ENCODE results near the gene ZSWIM2.
"Not testable (repeated sequence)": the region's sequence is repeated elsewhere in the genome, so short reads cannot be mapped to it uniquely, and the experiment has no call there.

Gene ZSWIM2, protein sequence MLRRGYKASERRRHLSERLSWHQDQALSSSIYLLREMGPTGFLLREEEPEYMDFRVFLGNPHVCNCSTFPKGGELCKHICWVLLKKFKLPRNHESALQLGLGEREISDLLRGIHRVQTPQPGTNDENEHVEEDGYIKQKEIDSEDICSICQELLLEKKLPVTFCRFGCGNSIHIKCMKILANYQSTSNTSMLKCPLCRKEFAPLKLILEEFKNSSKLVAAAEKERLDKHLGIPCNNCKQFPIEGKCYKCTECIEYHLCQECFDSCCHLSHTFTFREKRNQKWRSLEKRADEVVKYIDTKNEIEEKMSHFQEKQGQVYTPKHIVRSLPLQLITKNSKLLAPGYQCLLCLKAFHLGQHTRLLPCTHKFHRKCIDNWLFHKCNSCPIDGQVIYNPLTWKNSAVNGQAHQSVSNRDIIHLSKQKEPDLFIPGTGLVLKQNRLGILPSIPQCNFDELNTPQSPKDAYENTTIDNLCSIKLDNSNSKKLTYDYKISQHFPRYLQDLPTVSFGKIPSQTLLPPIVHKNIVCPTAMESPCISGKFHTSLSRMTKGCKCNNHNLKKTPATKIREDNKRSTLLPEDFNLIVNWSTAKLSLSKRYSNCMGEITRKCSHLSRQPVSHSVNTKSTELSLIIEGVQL
- total RNA-seq = 0 reads per million in 2 experiments

DNA sequence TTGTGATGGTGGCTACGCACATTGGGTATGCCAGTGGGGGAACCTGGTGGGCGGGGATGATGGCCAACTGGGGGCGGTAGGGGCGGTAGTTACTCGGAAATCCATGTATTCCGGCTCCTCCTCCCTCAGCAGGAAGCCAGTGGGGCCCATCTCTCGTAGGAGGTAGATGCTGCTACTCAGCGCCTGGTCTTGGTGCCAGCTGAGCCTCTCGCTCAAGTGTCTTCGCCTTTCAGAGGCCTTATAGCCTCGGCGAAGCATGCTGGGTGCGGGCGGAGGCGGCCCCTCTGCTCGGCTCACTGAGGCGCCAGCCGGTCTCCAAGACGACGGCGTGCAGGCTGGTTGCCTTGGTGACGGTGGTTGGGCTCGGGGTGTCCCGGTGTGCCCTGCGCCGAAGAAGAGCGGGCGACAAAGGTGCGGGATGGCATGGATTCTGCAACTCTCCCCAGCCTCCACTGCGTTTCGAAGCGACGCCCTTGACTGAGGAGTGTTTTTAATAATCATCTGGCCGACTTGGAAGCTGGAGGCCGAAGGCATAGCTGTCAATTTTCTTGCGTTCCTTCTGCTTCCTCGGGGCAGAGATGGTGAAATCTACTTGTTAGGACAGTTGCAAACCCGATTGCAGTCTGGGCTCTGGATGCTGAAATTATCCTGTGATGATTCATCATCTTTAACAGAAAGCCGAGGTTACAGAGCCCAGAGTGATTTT, at the start of gene ZSWIM2:
ZSWIM2 (minus strand) TSS at position 298 of the 706 bp plus-strand sequence; CDS start at position 258, 40 bp downstream.
- DNase-seq (ENCODE audit: low read depth) = no peak

DNA sequence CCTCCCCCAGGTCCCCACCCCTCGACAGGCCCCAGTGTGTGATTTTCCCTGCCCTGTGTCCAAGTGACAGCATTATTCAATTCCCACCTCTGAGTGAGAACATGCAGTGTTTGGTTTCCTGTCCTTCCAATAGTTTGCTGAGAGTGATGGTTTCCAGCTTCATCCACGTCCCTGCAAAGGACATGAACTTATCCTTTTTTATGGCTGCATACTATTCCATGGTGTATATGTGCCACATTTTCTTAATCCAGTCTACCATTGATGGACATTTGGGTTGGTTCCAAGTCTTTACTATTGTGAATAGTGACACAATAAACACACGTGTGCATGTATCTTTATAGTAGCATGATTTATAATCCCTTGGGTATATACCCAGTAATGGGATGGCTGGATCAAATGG, 47.2 kb upstream of the ZSWIM2 start:
- DNase-seq (ENCODE audit: low read depth) = not testable (repeated sequence)

- no peak for DNase-seq (ENCODE audit: low read depth)
Observed at GRCh38 chr2:186895451-186895850, 46.5 kb upstream of the ZSWIM2 start.

DNA sequence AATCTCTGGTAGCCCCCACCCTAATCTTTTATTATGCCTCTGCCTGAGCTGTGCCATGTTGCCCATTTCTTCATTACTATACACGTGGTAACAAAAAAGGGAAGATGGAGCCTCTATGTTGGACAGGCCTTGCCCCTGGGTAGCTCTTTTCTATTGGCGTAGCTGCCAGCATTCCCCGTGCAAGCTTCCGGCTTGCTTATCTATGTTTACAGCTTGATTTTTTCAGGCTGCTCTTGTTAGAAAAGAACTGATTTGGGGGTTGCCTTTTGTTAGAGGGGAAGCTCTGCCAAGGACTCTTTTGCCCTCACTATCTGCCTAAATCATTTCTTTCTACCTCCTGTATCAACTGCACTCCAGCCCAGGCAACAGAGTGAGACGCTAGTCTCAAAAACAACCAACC, 45.5 kb upstream of the ZSWIM2 start:
- no peak for DNase-seq (ENCODE audit: low read depth)

DNA sequence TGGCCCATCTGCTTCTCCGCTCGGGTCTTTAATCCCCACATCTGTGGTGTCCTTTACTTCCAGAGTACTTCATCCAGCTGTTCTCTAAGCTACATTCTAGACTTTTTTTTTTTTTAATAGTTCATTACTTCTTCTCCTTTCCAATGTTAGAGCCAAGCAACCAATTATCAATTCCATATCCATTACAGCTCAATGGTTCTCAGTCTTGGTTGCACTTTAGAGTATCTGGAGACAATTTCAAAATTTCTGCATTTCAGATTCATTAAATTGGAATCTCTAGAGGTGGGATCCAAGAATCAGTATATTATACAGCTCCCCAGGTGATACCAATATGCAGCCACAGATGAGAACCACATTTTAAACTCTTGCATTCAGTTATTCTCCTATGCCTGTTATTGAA, 43.9 kb upstream of the ZSWIM2 start:
- DNase-seq (ENCODE audit: low read depth) = no peak

DNA sequence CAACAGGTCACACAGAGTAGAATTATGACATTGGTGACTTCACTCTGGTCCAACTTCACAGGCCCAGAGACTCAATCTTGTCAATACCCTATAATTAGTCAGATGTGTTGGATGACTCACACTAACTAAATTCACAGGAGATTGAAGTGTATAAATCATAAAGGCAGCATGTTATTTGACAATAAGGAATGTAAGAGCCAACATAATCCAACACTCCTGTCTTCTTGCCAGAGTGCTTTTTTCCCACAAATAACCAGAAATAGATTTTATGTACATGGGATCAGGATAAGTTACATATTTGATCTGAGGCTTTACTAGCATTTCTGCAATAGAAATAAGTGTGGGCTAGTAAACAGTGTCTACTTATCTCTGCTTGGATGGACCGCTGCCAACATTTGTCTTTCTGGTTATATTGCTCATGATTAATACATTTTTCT, 42.2 kb upstream of the ZSWIM2 start:
- no peak for DNase-seq (ENCODE audit: low read depth)

DNA sequence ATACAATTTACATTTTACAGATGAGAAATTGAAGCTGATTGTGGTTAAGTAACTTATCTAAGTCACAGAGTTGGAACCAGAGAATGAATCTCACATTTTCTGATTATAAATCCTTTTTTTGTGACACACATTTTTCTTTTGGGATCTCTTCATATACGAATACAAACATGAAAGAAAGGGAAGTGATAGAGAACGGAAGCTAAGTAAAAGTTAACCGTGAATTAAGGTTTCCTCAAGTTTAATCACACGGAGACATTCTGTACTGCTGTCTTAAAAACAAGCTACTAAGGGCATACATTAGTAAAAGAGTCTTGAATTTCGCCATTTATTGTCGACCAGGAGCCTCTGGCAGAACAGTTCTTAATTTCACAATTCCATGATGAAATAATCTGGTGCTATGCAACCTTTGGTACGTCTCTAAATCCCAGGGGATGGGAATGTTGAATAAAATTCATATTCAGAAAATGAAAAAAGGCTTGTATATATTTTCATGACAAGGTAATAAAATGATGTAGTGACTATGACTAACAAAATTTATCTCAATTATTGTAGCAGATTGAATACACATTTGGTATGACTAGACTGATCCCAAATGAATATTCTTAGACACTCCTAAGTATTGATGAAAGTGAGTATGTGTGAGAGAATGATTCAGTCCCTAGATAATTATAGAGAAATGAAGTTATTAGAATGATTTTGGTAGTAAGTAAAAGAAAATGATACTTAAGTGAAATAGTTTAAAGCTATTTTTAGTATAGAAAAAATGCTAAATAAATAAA, 40.3 kb upstream of the ZSWIM2 start:
- DNase-seq (ENCODE audit: low read depth) = no peak

DNA sequence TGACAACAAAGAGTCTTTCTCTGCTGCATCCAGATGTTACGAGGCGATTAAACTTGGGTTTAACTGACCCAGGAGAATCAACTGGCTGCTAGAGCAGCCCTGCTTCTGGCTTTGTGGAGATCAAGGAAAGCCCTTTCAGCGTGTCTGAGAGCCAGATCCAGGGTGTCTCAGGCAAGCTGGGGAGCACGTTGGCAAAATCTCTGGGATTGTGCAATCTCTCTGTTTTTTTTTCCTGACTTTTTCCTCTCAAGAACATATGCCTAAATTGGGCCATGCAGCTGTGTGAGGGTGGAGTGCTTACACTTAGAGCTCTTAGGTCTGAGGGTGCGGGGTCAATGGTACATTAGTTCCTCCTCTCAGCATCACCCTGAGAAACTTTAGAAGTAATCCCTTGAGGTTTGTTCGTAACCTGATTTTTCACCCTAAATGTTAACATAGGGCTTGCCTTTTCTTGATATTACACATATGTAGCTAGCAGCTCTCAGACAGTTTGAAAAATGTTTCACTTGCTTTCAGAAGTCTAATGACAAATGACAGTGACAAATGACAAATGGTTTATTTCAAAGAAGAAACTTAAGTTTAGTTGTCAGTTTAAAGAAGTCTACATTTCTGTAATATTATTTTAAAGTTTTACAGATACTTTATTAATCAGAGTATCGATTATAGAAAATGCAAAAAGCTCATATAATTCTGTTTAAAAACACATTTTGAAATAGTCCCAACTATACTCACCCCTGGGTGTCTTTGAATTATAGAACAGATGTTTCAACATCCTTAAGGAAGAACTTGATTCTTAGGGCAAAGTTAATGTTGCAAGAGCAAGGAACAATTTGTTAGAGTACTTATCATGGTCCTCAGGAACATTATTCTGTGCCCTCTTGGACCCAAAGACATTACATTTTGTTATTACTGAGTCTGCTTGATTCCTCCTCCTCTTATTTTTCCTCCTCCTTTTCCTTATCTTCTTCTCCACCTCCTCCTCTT, 38.4 kb upstream of the ZSWIM2 start:
- DNase-seq (ENCODE audit: low read depth) = no peak

DNA sequence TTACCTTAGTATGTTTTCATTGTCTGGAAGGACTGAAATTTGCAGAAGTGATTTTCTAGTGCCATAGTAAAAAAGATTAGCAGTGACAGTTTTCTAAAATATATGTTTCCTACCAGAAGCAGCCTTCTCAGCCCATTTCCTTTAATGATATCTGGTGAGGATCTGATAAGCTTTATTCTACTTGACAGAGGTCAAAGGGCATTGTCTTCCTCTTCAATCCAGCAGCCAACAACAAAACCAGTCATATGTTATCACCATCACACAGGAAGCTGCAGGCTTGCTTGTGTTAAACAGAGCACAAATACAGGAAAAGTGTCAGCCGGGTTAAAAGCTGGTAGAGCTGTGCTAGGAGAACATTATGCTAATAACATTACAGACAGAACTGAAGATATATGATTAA, 35.6 kb upstream of the ZSWIM2 start:
- DNase-seq (ENCODE audit: low read depth) = no peak

DNA sequence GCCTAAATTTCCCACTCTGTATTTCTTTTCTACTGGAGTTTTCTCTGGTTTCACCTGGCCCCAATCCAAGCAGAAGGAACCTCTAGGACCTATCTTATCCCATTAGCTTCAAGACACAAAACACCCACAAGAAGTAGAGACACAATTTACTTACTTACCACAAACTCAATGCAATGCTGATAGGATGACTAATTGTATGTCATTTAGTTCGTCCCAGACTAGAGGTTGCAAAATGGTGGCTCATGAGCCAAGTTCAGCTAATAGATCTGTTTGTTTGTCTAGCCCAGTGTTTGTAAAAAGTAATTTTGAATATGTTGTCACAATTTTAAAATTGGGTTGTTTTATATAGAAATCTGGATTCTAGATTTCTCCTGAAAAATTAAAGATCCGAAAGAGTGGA, 34.7 kb upstream of the ZSWIM2 start:
- no peak for DNase-seq (ENCODE audit: low read depth)

DNA sequence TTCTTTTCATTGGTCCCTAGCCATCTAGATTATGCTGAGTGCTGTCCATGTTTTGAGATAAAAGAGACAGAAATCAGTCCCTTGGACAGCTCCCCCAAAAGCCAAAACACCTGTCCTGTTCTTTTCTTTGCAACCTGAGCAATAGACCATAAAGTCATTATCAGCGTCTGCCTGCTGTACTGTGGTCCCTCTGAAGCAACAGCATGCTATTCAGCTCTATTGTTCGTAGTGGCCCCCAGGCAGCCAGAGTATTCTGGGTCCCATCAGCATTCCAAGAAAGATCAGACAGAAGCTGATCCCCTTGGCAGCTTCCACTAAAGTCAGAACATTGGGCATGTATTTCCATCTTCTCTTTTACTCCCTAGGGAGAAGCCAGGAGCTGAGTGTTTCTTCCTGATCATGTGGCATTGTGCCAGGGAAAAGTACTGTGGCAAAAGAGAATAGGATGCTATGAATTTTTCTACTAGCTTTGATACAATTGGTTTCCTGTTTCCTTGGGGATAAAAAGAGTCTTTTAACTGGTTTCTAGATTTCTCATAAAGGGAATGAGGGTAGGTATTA, 33.6 kb upstream of the ZSWIM2 start:
- DNase-seq (ENCODE audit: low read depth) = no peak

- DNase-seq (ENCODE audit: low read depth) = no peak
Observed at GRCh38 chr2:186881660-186882059, 32.7 kb upstream of the ZSWIM2 start.

DNA sequence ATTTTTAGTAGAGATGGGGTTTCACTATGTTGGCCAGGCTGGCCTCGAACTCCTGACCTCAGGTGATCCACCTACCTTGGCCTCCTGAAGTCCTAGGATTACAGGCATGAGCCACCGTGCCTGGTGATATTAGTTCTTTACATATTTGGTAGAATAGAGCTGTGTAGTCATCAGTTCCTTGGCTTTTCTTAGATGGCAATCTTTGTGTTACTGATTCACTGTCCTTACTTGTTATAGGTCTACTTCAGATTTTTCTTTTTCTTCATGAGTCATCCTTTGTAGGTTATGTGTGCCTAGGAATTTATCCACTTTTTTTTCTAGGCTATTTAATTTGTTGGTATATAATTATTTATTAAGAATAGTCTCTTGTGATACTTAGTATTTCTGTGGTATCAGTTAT, 30.3 kb upstream of the ZSWIM2 start:
- DNase-seq (ENCODE audit: low read depth) = no peak

DNA sequence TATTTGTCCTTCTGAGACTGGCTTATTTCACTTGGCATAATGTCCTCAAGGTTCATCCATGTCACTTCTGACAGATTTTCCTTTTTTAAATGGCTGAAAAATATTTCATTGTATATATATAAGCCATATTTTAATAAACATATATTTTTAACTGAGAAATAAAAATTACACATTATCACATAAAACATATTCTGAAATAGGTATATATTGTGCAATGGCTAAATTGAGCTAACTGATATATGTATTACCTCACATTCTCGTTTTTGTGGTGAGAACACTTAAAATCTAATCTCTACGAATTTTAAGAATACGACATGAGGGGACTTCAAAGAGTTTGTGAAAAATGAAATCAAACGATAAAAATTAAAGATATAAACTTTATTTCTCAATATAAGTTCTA, 25.7 kb upstream of the ZSWIM2 start:
- DNase-seq (ENCODE audit: low read depth) = no peak

- DNase-seq (ENCODE audit: low read depth) = no peak
Observed at GRCh38 chr2:186871881-186872280, 22.9 kb upstream of the ZSWIM2 start.

- DNase-seq (ENCODE audit: low read depth) = no peak
Observed at GRCh38 chr2:186868344-186868743, 19.4 kb upstream of the ZSWIM2 start.

DNA sequence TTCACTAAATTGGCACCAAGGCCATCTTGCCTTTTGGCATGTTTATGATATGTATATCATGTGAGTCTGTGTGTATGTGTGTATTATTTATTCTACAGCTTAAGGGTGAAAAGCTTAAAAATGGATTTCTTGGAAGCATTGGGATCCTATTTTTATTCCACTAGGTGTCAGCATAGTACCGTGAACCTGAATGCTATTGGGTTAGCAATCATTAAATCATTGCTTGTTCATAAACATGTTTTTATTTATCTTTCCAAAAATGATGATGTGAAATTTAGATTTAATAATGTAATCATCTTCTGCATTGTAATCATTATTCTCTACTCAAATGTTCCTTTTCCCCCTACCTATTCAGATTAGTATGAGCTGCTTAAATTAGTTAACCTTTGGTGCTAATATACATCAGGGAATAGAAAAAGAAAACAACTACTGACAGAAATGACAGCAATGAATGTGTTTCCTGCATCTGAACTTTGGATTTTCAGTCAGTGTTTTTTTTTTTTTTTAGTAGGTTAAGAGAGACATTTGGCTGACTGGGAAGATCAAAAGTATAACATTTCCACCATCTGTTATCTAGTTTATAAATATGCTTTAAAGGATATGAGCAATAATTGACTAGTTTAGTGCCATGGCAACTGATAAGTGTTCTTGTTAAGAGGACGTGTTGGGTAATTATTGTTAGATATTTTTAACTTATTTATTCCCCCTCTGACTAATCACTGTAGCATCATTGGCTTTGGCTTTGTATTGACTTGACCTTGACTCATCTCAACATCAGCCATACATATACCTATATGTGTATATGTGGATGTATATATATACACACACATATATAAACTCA, 14.1 kb upstream of the ZSWIM2 start:
- DNase-seq (ENCODE audit: low read depth) = no peak

- no peak for DNase-seq (ENCODE audit: low read depth)
Observed at GRCh38 chr2:186855216-186855615, 6.2 kb upstream of the ZSWIM2 start.

GRCh38 chr2:186853951-186854350, 5.0 kb upstream of the ZSWIM2 start:
- no peak for DNase-seq (ENCODE audit: low read depth)

GRCh38 chr2:186852508-186852907, 3.5 kb upstream of the ZSWIM2 start:
- no peak for DNase-seq (ENCODE audit: low read depth)
